ENCODE data around the gene MMS19. TPM values are rescaled to one million over a fixed set of nuclear protein-coding genes. Genes with fewer than 3 reads are reported as not detected.
"Not testable (repeated sequence)": the region's sequence is repeated elsewhere in the genome, so short reads cannot be mapped to it uniquely, and the experiment has no call there.

The MMS19 gene
- total RNA-seq, 1 experiment from 2014 or later: 70.6 TPM

GRCh38 chr10:97481071-97481470 is 17.2 kb downstream of the MMS19 start:
- H3K9me3 ChIP-seq (ENCODE audit: low read depth, low read length, poor library complexity, severe bottlenecking): no peaks in the 10 kb centered on the region
- H3K4me3 ChIP-seq (ENCODE audit: low read depth, low read length, poor library complexity, severe bottlenecking): no peak overlapping the region
- no peak for DNase-seq (ENCODE audit: low spot score)
- CTCF ChIA-PET: no interaction called here
- TF ChIP-seq CTCF (conservative IDR thresholded peaks at IDR 0.05; ENCODE audit: low read depth, low read length): no peak
- TF ChIP-seq EZH2 (IDR thresholded peaks at IDR 0.05; ENCODE audit: borderline replicate concordance, low read depth, low read length, poor library complexity, severe bottlenecking): no peak
- no peaks in the 10 kb centered on the region for H3K4me1 ChIP-seq (ENCODE audit: insufficient read depth, low read length, poor library complexity, severe bottlenecking)
- POLR2A ChIA-PET (ENCODE audit: low non-redundant PET): no interaction called here
- no peak overlapping the region for H3K27ac ChIP-seq (ENCODE audit: low read depth, low read length, poor library complexity, severe bottlenecking)
- intact Hi-C loops (cut with micrococcal nuclease; ENCODE audit: unreplicated experiment): no loop called here
- H3K27me3 ChIP-seq (replicated peaks; ENCODE audit: insufficient read depth, low read depth, low read length, poor library complexity): no peaks in the 10 kb centered on the region
- BruUV-seq (replicated peaks): no TSS peak
- H3K36me3 ChIP-seq (ENCODE audit: insufficient read depth, low read length, poor library complexity, severe bottlenecking): peaks cover 40% of the 10 kb centered on the region

- BruUV-seq (replicated peaks): no TSS peak
- Histone ChIP-seq H3K4me1 (ENCODE audit: insufficient read depth, low read length, poor library complexity, severe bottlenecking) (no peaks in the 10 kb centered on the region), H3K36me3 (ENCODE audit: insufficient read depth, low read length, poor library complexity, severe bottlenecking) (peaks cover 50% of the 10 kb centered on the region), H3K4me3 (ENCODE audit: low read depth, low read length, poor library complexity, severe bottlenecking) (no peak overlapping the region), H3K27me3 (replicated peaks; ENCODE audit: insufficient read depth, low read depth, low read length, poor library complexity) (no peaks in the 10 kb centered on the region), H3K27ac (ENCODE audit: low read depth, low read length, poor library complexity, severe bottlenecking) (no peak overlapping the region), H3K9me3 (ENCODE audit: low read depth, low read length, poor library complexity, severe bottlenecking) (no peaks in the 10 kb centered on the region)
- ChIA-PET CTCF (interaction anchor here (0.7 kb wide), 1 partner anchor 23 kb away, joined by 3 read pairs; no protein-coding TSS in a partner anchor), POLR2A (ENCODE audit: low non-redundant PET) (no interaction called here)
- TF ChIP-seq EZH2 (IDR thresholded peaks at IDR 0.05; ENCODE audit: borderline replicate concordance, low read depth, low read length, poor library complexity, severe bottlenecking) (no peak), CTCF (conservative IDR thresholded peaks at IDR 0.05; ENCODE audit: low read depth, low read length) (no peak)
- intact Hi-C loops (cut with micrococcal nuclease; ENCODE audit: unreplicated experiment): no loop called here
- DNase-seq (ENCODE audit: low spot score): peak; percentile 90
Measured at GRCh38 chr10:97479939-97480338, 18.3 kb downstream of the MMS19 start.

- H3K27ac ChIP-seq (ENCODE audit: low read depth, low read length, poor library complexity, severe bottlenecking); POLR2A ChIA-PET (ENCODE audit: low non-redundant PET); H3K27me3 ChIP-seq (replicated peaks; ENCODE audit: insufficient read depth, low read depth, low read length, poor library complexity); H3K9me3 ChIP-seq (ENCODE audit: low read depth, low read length, poor library complexity, severe bottlenecking); H3K4me1 ChIP-seq (ENCODE audit: insufficient read depth, low read length, poor library complexity, severe bottlenecking); H3K4me3 ChIP-seq (ENCODE audit: low read depth, low read length, poor library complexity, severe bottlenecking); BruUV-seq (replicated peaks); intact Hi-C loops (cut with micrococcal nuclease; ENCODE audit: unreplicated experiment); DNase-seq (ENCODE audit: low spot score): not testable (repeated sequence)
- CTCF ChIA-PET: interaction anchor here (0.7 kb wide), 1 partner anchor 22 kb away, joined by 3 read pairs; no protein-coding TSS in a partner anchor
- H3K36me3 ChIP-seq (ENCODE audit: insufficient read depth, low read length, poor library complexity, severe bottlenecking): peaks cover 55% of the 10 kb centered on the region
Measured at GRCh38 chr10:97479410-97479809, 18.8 kb downstream of the MMS19 start.

- intact Hi-C loops (cut with micrococcal nuclease; ENCODE audit: unreplicated experiment): no loop called here
- Histone ChIP-seq H3K27me3 (replicated peaks; ENCODE audit: insufficient read depth, low read depth, low read length, poor library complexity) (no peaks in the 10 kb centered on the region), H3K36me3 (ENCODE audit: insufficient read depth, low read length, poor library complexity, severe bottlenecking) (peaks cover 65% of the 10 kb centered on the region), H3K4me3 (ENCODE audit: low read depth, low read length, poor library complexity, severe bottlenecking) (no peak overlapping the region), H3K9me3 (ENCODE audit: low read depth, low read length, poor library complexity, severe bottlenecking) (no peaks in the 10 kb centered on the region), H3K27ac (ENCODE audit: low read depth, low read length, poor library complexity, severe bottlenecking) (no peak overlapping the region), H3K4me1 (ENCODE audit: insufficient read depth, low read length, poor library complexity, severe bottlenecking) (no peaks in the 10 kb centered on the region)
- no TSS peak for BruUV-seq (replicated peaks)
- ChIA-PET POLR2A (ENCODE audit: low non-redundant PET) (no interaction called here), CTCF (no interaction called here)
- no peak for TF ChIP-seq EZH2 (IDR thresholded peaks at IDR 0.05; ENCODE audit: borderline replicate concordance, low read depth, low read length, poor library complexity, severe bottlenecking)
- no peak for TF ChIP-seq CTCF (conservative IDR thresholded peaks at IDR 0.05; ENCODE audit: low read depth, low read length)
- DNase-seq (ENCODE audit: low spot score): no peak
Measured at GRCh38 chr10:97475936-97476594, 22.2 kb downstream of the MMS19 start.

Data from A673 (cell line).